Measurements from ENCODE around the gene POLRMT. TPM values are rescaled to one million over a fixed set of nuclear protein-coding genes. Genes with fewer than 3 reads are reported as not detected.

The POLRMT gene
- total RNA-seq, 1 experiment from 2014 or later: 104 TPM

GRCh38 chr19:590750-591098, 42.6 kb downstream of the POLRMT start:
- H3K27me3 ChIP-seq (ENCODE audit: insufficient read depth, low read length): peaks cover 12% of the 10 kb centered on the region; the same call in 1 of the 2 replicates
- no CpG with 5 or more reads among the region's 41 CpGs for WGBS (ENCODE audit: extremely low coverage, insufficient read length, low lambda C conversion rate)

More at GRCh38 chr19:590750-591098, 42.6 kb downstream of the POLRMT start:
- no peaks in the 10 kb centered on the region for H3K79me2 ChIP-seq (ENCODE audit: insufficient read depth, low read length)
- H3K9ac ChIP-seq (ENCODE audit: extremely low read depth, insufficient read length, low read length): no peak overlapping the region
- H3K56ac ChIP-seq (ENCODE audit: insufficient read length, low read depth, low read length): no peak overlapping the region
- H2BK5ac ChIP-seq (ENCODE audit: insufficient read length, low read length): no peak overlapping the region
- no peak overlapping the region for H4K8ac ChIP-seq (replicated peaks; ENCODE audit: insufficient read length, low read depth, low read length)
- Mint-ChIP-seq H3K36me3 (ENCODE audit: insufficient read depth in 1 of 3, low read depth in 3 of 3) (no peaks in the 10 kb centered on the region), H3K4me1 (peaks cover 2 to 8% of the 10 kb centered on the region in 2 experiments; a peak in 1 of 4 replicates), H3K4me3 (no peak overlapping the region), H3K27ac (no peak overlapping the region), H3K9me3 (no peaks in the 10 kb centered on the region), H3K27me3 (ENCODE audit: low read depth) (peaks cover 52% of the 10 kb centered on the region)
- H3K14ac ChIP-seq (ENCODE audit: insufficient read depth, low read length): no peak overlapping the region
- no peak overlapping the region for H2BK15ac ChIP-seq (ENCODE audit: low read depth, low read length)
- no peak overlapping the region for H2BK120ac ChIP-seq (ENCODE audit: low read depth, low read length, poor library complexity, severe bottlenecking)
- H3K18ac ChIP-seq (ENCODE audit: insufficient read length, low read depth, low read length): no peak overlapping the region
- no peak overlapping the region for H4K91ac ChIP-seq (ENCODE audit: insufficient read length, low read depth, low read length)
- no peak for TF ChIP-seq CTCF (conservative IDR thresholded peaks at IDR 0.05)
- H2AFZ ChIP-seq (ENCODE audit: low read length): no peak overlapping the region
- no peak overlapping the region for H2AK5ac ChIP-seq (ENCODE audit: insufficient read length, low read length)
- H3T11ph ChIP-seq (ENCODE audit: low read length): no peak overlapping the region
- H4K20me1 ChIP-seq (ENCODE audit: control insufficient read depth, insufficient read depth, insufficient read length): peaks cover 3% of the 10 kb centered on the region
- H3K9me3 ChIP-seq (ENCODE audit: control insufficient read depth, low read depth, low read length): no peaks in the 10 kb centered on the region
- H3K4ac ChIP-seq (ENCODE audit: low read depth, low read length): no peak overlapping the region
- H3K27ac ChIP-seq (ENCODE audit: insufficient read length, low read depth, low read length): no peak overlapping the region
- no peak overlapping the region for H3K4me2 ChIP-seq (ENCODE audit: insufficient read depth, insufficient read length, low read length)
- H3K79me1 ChIP-seq (ENCODE audit: insufficient read depth, low read depth, low read length, poor library complexity, severe bottlenecking): no peaks in the 10 kb centered on the region
- no peak overlapping the region for H2BK20ac ChIP-seq (ENCODE audit: low read depth, low read length, poor library complexity, severe bottlenecking)
- H3K23me2 ChIP-seq (ENCODE audit: insufficient read length, low read depth, low read length, poor library complexity, severe bottlenecking): no peaks in the 10 kb centered on the region
- no peak for DNase-seq
- no peak overlapping the region for H2BK12ac ChIP-seq (ENCODE audit: insufficient read length, low read depth, low read length)
- no peak overlapping the region for H3K23ac ChIP-seq (ENCODE audit: insufficient read length, low read depth, low read length)
- no peaks in the 10 kb centered on the region for H3K4me1 ChIP-seq (ENCODE audit: insufficient read depth, low read length)
- H4K5ac ChIP-seq (ENCODE audit: insufficient read length, low read depth, low read length): no peak overlapping the region
